HEK293 (cell line): ENCODE results near the gene SULF2.
A peak's percentile ranks its signal among the peaks of the same experiment; 100 is the strongest.

Experiments used
- BCL11A ChIP-seq: fragments of 450-650 bp; formaldehyde crosslinking; IDR thresholded peaks from 2 replicates; pipeline ENCODE4 v1.5.1; 2016; ENCODE audit warnings: low read depth, missing biosample characterization, missing genetic modification characterization
- HOXC10 ChIP-seq: sonication (generic); formaldehyde crosslinking; IDR thresholded peaks from 2 replicates; pipeline ENCODE4 v1.8.1; 2023; ENCODE audit warnings: mild to moderate bottlenecking, missing genetic modification reagents
- IKZF3 ChIP-seq: fragments of 450-650 bp; IDR thresholded peaks from 2 replicates; pipeline ENCODE4 v1.5.0; 2018; ENCODE audit warnings: missing biosample characterization, mild to moderate bottlenecking, missing genetic modification characterization, moderate library complexity
- KLF1 ChIP-seq: fragments of 450-650 bp; formaldehyde crosslinking; IDR thresholded peaks from 2 replicates; pipeline ENCODE4 v1.5.1; 2016; ENCODE audit warnings: missing biosample characterization, missing genetic modification characterization
- KLF9 ChIP-seq: fragments of 450-650 bp; formaldehyde crosslinking; IDR thresholded peaks from 2 replicates; pipeline ENCODE4 v1.5.1; 2016; ENCODE audit warnings: missing biosample characterization, missing genetic modification characterization, low read depth
- MEIS1 ChIP-seq: sonication (generic); formaldehyde crosslinking; IDR thresholded peaks from 2 replicates; pipeline ENCODE4 v1.8.1; 2022; ENCODE audit warnings: missing genetic modification reagents, mild to moderate bottlenecking, borderline replicate concordance
- SCRT2 ChIP-seq: fragments of 450-650 bp; formaldehyde crosslinking; IDR thresholded peaks from 2 replicates; pipeline ENCODE4 v1.5.1; 2016; ENCODE audit warnings: missing biosample characterization, missing genetic modification characterization
- SP3 ChIP-seq: fragments of 450-650 bp; formaldehyde crosslinking; IDR thresholded peaks from 2 replicates; pipeline ENCODE4 v1.5.1; 2016; ENCODE audit warnings: missing biosample characterization, missing genetic modification characterization
- ZBTB17 ChIP-seq: fragments of 450-650 bp; formaldehyde crosslinking; IDR thresholded peaks from 2 replicates; pipeline ENCODE4 v1.5.1; 2016; ENCODE audit warnings: missing biosample characterization, missing genetic modification characterization
- ZBTB7A ChIP-seq: fragments of 450-650 bp; formaldehyde crosslinking; IDR thresholded peaks from 2 replicates; pipeline ENCODE4 v1.5.1; 2016; ENCODE audit warnings: low read depth, missing biosample characterization, missing genetic modification characterization
- ZFHX2 ChIP-seq: fragments of 450-650 bp; formaldehyde crosslinking; conservative IDR thresholded peaks from 2 replicates; pipeline ENCODE4 v1.5.1; 2016; ENCODE audit warnings: missing biosample characterization, missing genetic modification characterization
- ZFP3 ChIP-seq: fragments of 450-650 bp; formaldehyde crosslinking; IDR thresholded peaks from 2 replicates; pipeline ENCODE4 v1.5.1; 2016; ENCODE audit warnings: low read depth, missing biosample characterization, missing genetic modification characterization
- ZNF148 ChIP-seq: fragments of 450-650 bp; formaldehyde crosslinking; IDR thresholded peaks from 2 replicates; pipeline ENCODE4 v1.5.0; 2017; ENCODE audit warnings: missing biosample characterization, missing genetic modification characterization, borderline replicate concordance
- ZNF157 ChIP-seq: fragments of 450-650 bp; formaldehyde crosslinking; IDR thresholded peaks from 2 replicates; pipeline ENCODE4 v1.5.1; 2016; ENCODE audit warnings: missing biosample characterization, missing genetic modification characterization
- ZNF169 ChIP-seq: fragments of 450-650 bp; formaldehyde crosslinking; IDR thresholded peaks from 2 replicates; pipeline ENCODE4 v1.5.1; 2016; ENCODE audit warnings: missing biosample characterization, missing genetic modification characterization
- ZNF184 ChIP-seq: fragments of 450-650 bp; IDR thresholded peaks from 2 replicates; pipeline ENCODE4 v1.5.1; 2018; ENCODE audit warnings: missing biosample characterization, mild to moderate bottlenecking, missing genetic modification characterization
- ZNF19 ChIP-seq: fragments of 450-650 bp; formaldehyde crosslinking; IDR thresholded peaks from 2 replicates; pipeline ENCODE4; 2016; ENCODE audit warnings: missing biosample characterization, missing genetic modification characterization, low read depth
- ZNF221 ChIP-seq: fragments of 450-650 bp; formaldehyde crosslinking; IDR thresholded peaks from 2 replicates; pipeline ENCODE4 v1.5.1; 2017; ENCODE audit warnings: missing biosample characterization, missing genetic modification characterization, borderline replicate concordance
- ZNF266 ChIP-seq: fragments of 450-650 bp; formaldehyde crosslinking; IDR thresholded peaks from 2 replicates; pipeline ENCODE4 v1.5.1; 2016; ENCODE audit warnings: missing biosample characterization, missing genetic modification characterization, low read depth
- ZNF311 ChIP-seq: fragments of 450-650 bp; formaldehyde crosslinking; IDR thresholded peaks from 2 replicates; pipeline ENCODE4 v1.5.1; 2017; ENCODE audit warnings: missing biosample characterization, missing genetic modification characterization, borderline replicate concordance
- ZNF324 ChIP-seq: fragments of 450-650 bp; formaldehyde crosslinking; IDR thresholded peaks from 2 replicates; pipeline ENCODE4 v1.5.1; 2016; ENCODE audit warnings: missing biosample characterization, missing genetic modification characterization
- ZNF335 ChIP-seq: fragments of 450-650 bp; formaldehyde crosslinking; conservative IDR thresholded peaks from 2 replicates; pipeline ENCODE4 v1.5.1; 2016; ENCODE audit warnings: missing biosample characterization, missing genetic modification characterization
- ZNF366 ChIP-seq: fragments of 450-650 bp; formaldehyde crosslinking; conservative IDR thresholded peaks from 2 replicates; pipeline ENCODE4 v1.5.1; 2016; ENCODE audit warnings: missing biosample characterization, missing genetic modification characterization
- ZNF398 ChIP-seq: fragments of 450-650 bp; formaldehyde crosslinking; IDR thresholded peaks from 2 replicates; pipeline ENCODE4 v1.5.1; 2017; ENCODE audit warnings: missing biosample characterization, missing genetic modification characterization
- ZNF416 ChIP-seq: fragments of 450-650 bp; formaldehyde crosslinking; IDR thresholded peaks from 2 replicates; pipeline ENCODE4 v1.5.1; 2016; ENCODE audit warnings: missing biosample characterization, missing genetic modification characterization
- ZNF473 ChIP-seq: fragments of 450-650 bp; formaldehyde crosslinking; IDR thresholded peaks from 2 replicates; pipeline ENCODE4 v1.5.1; 2017; ENCODE audit warnings: missing biosample characterization, missing genetic modification characterization
- ZNF48 ChIP-seq: fragments of 450-650 bp; formaldehyde crosslinking; IDR thresholded peaks from 2 replicates; pipeline ENCODE4 v1.5.1; 2016; ENCODE audit warnings: missing biosample characterization, missing genetic modification characterization
- ZNF501 ChIP-seq: fragments of 450-650 bp; formaldehyde crosslinking; IDR thresholded peaks from 2 replicates; pipeline ENCODE4 v1.5.1; 2016; ENCODE audit warnings: missing biosample characterization, missing genetic modification characterization
- ZNF514 ChIP-seq: fragments of 450-650 bp; formaldehyde crosslinking; IDR thresholded peaks from 2 replicates; pipeline ENCODE4 v1.5.1; 2016; ENCODE audit warnings: missing biosample characterization, missing genetic modification characterization
- ZNF626 ChIP-seq: fragments of 450-650 bp; sonication (Bioruptor Pico); formaldehyde crosslinking; IDR thresholded peaks from 2 replicates; pipeline ENCODE4 v1.5.1; 2018; ENCODE audit warnings: missing biosample characterization, missing genetic modification characterization, inconsistent platforms
- ZNF670 ChIP-seq: fragments of 450-650 bp; formaldehyde crosslinking; IDR thresholded peaks from 2 replicates; pipeline ENCODE4 v1.5.1; 2016; ENCODE audit warnings: missing biosample characterization, missing genetic modification characterization, low read depth
- ZNF701 ChIP-seq: fragments of 450-650 bp; formaldehyde crosslinking; IDR thresholded peaks from 2 replicates; pipeline ENCODE4 v1.5.1; 2016; ENCODE audit warnings: missing biosample characterization, missing genetic modification characterization
- ZNF707 ChIP-seq: fragments of 450-650 bp; formaldehyde crosslinking; IDR thresholded peaks from 2 replicates; pipeline ENCODE4 v1.5.1; 2016; ENCODE audit warnings: missing biosample characterization, missing genetic modification characterization
- ZSCAN16 ChIP-seq: fragments of 450-650 bp; formaldehyde crosslinking; IDR thresholded peaks from 2 replicates; pipeline ENCODE4 v1.5.1; 2016; ENCODE audit warnings: missing biosample characterization, missing genetic modification characterization
- ZSCAN18 ChIP-seq: fragments of 450-650 bp; formaldehyde crosslinking; IDR thresholded peaks from 2 replicates; pipeline ENCODE4 v1.5.1; 2016; ENCODE audit warnings: missing biosample characterization, missing genetic modification characterization
- ZSCAN5A ChIP-seq: fragments of 450-650 bp; formaldehyde crosslinking; IDR thresholded peaks from 2 replicates; pipeline ENCODE4 v1.5.1; 2016; ENCODE audit warnings: missing biosample characterization, missing genetic modification characterization

Gene SULF2

GRCh38 chr20:47740862-47741184 is 44.5 kb downstream of the SULF2 start (continued):
- no peak for TF ChIP-seq ZNF221 (tag by site-specific recombination)
- TF ChIP-seq ZNF707 (tag by site-specific recombination) = no peak
- TF ChIP-seq ZNF670 (tag by site-specific recombination) = no peak
- TF ChIP-seq ZFP3 = no peak
- TF ChIP-seq ZNF324 (tag by site-specific recombination) = no peak
- TF ChIP-seq ZNF626 (tag by site-specific recombination) = no peak
- no peak for TF ChIP-seq ZSCAN5A (tag by site-specific recombination)
- TF ChIP-seq ZNF169 (tag by site-specific recombination) = no peak
- TF ChIP-seq ZNF416 = no peak
- TF ChIP-seq ZNF157 (tag by site-specific recombination) = no peak
- TF ChIP-seq ZNF514 (tag by site-specific recombination) = no peak
- TF ChIP-seq ZNF335 (tag by site-specific recombination) = no peak
- TF ChIP-seq ZNF19 (tag by site-specific recombination) = no peak
- no peak for TF ChIP-seq ZNF311 (tag by site-specific recombination)
- no peak for TF ChIP-seq ZBTB7A (tag by site-specific recombination)
- no peak for TF ChIP-seq ZSCAN16 (tag by site-specific recombination)
- no peak for TF ChIP-seq MEIS1 (CRISPR knock-in tag)
- TF ChIP-seq KLF9 = peak; percentile 59; the same call in 1 of the 2 replicates
- TF ChIP-seq ZNF266 (tag by site-specific recombination) = no peak
- no peak for TF ChIP-seq ZNF398 (tag by site-specific recombination)
- TF ChIP-seq ZSCAN18 (tag by site-specific recombination) = no peak
- TF ChIP-seq ZNF701 (tag by site-specific recombination) = no peak
- TF ChIP-seq ZFHX2 (tag by site-specific recombination) = peak; percentile 58; the same call in 1 of the 2 replicates
- no peak for TF ChIP-seq ZNF48 (tag by site-specific recombination)
- 0 out of 2 replicates have a peak, but pooled peaks have one; percentile 19 for TF ChIP-seq ZNF366 (tag by site-specific recombination)
- peak; percentile 89 for TF ChIP-seq KLF1 (tag by site-specific recombination)
- TF ChIP-seq HOXC10 (CRISPR knock-in tag) = no peak
- peak; percentile 90 for TF ChIP-seq SCRT2 (tag by site-specific recombination)
- TF ChIP-seq ZNF501 = no peak
- no peak for TF ChIP-seq BCL11A (tag by site-specific recombination)
- TF ChIP-seq ZNF184 (tag by site-specific recombination) = no peak
- TF ChIP-seq ZBTB17 (tag by site-specific recombination) = peak; percentile 64; the same call in 1 of the 2 replicates
- TF ChIP-seq SP3 = peak; percentile 31; the same call in 1 of the 2 replicates
- TF ChIP-seq ZNF148 (tag by site-specific recombination) = no peak
- TF ChIP-seq IKZF3 (tag by site-specific recombination) = no peak
- no peak for TF ChIP-seq ZNF473 (tag by site-specific recombination)
